ENCODE data around the gene RUNX1.

DNA sequence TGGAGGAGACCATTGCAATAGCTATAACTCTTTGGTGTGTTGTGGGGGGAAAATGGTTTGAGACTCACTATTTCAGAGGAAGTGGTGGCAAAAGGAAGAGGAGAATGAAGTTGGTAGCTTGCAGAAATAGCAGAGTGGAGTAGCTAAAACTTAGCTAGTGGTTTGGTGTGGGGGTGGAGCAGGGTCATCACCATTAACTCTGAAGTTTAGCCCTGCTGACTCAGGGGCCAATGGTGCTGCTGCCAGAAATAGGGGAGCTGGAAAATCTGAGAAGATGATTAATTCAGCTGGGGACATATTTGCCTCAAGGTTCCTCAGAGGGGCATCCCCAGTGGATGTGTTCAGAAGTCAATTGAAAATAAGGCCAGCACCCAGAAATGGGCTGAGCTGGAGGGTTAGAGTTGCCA, 65.4 kb downstream of the RUNX1 start:
- TF ChIP-seq RAD21 (CRISPR knock-in tag; IDR thresholded peaks at IDR 0.05) (no peak), EP300 (IDR thresholded peaks at IDR 0.05; ENCODE audit: low read depth in 2 of 2, low read length in 2 of 2) (no peak), EP300 (CRISPR knock-in tag; IDR thresholded peaks at IDR 0.05; ENCODE audit: borderline replicate concordance) (no peak), CEBPG (CRISPR knock-in tag; IDR thresholded peaks at IDR 0.05) (no peak), POLR2A (IDR thresholded peaks at IDR 0.05; ENCODE audit: insufficient read depth in 1 of 2, low read depth in 2 of 2, low read length in 2 of 2) (no peak), POLR2AphosphoS5 (IDR thresholded peaks at IDR 0.05; ENCODE audit: low read depth, low read length) (no peak)
- TF ChIP-seq, protein P1, sequence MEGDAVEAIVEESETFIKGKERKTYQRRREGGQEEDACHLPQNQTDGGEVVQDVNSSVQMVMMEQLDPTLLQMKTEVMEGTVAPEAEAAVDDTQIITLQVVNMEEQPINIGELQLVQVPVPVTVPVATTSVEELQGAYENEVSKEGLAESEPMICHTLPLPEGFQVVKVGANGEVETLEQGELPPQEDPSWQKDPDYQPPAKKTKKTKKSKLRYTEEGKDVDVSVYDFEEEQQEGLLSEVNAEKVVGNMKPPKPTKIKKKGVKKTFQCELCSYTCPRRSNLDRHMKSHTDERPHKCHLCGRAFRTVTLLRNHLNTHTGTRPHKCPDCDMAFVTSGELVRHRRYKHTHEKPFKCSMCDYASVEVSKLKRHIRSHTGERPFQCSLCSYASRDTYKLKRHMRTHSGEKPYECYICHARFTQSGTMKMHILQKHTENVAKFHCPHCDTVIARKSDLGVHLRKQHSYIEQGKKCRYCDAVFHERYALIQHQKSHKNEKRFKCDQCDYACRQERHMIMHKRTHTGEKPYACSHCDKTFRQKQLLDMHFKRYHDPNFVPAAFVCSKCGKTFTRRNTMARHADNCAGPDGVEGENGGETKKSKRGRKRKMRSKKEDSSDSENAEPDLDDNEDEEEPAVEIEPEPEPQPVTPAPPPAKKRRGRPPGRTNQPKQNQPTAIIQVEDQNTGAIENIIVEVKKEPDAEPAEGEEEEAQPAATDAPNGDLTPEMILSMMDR (CRISPR knock-in tag; IDR thresholded peaks at IDR 0.05) = no peak

Measured in HepG2 (cell line).